Cerebellar nuclear complex (tissue), 1 donor: Measurements from ENCODE around the gene WFDC5.
"Not testable (repeated sequence)": the region's sequence is repeated elsewhere in the genome, so short reads cannot be mapped to it uniquely, and the experiment has no call there.

Source experiments
- DNase-seq, 2 experiments: peaks; one replicate each; lab custom pipeline; 2025; lab: John Stamatoyannopoulos, UW

WFDC5 gene

GRCh38 chr20:45114465-45115385 lies at the start of gene WFDC5:
WFDC5 (minus strand) TSS chr20:45115174; CDS start chr20:45115083, 91 bp downstream.
- DNase-seq = no peak

- no peak for DNase-seq
Measured at GRCh38 chr20:45163083-45163803, 48.3 kb upstream of the WFDC5 start.

DNA sequence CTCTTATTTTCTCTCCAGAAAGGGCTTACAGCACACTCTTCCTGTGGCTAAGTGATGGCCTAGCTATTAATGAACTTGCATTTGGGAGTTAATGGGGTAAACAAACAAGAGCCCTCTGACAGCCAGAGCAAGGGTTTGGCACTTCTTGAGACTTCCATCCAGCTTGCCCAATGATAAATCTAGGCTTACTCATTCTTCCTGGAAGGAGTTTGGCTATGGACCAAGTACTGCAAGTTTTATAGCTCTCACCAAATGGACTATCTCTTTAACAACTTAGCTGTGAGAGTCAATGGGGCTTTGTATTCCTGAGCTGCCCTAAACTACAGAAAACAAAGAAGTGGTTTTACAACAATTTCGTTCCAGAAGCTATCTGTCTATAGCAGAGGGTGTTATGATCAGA lies 43.0 kb upstream of the WFDC5 start:
- DNase-seq = no peak

- DNase-seq = no peak
Measured at GRCh38 chr20:45156713-45157112, 41.7 kb upstream of the WFDC5 start.

DNA sequence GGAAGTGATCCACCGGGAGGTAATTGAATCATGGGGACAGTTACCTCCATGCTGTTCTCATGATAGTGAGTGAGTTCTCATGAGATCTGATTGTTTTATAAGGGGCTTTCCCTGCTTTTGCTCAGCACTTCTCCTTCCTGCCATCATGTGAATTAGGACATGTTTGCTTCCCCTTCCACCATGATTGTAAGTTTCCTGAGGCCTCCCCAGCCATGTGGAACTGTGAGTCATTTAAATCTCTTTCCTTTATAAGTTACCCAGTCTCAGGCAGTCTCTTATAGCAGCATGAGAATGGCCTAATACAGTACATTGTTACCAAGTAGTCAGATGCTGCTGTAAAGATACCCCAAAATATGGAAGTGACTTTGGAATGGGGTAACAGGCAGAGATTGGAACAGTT lies 39.8 kb upstream of the WFDC5 start:
- DNase-seq = not testable (repeated sequence)

GRCh38 chr20:45154183-45154582 lies 39.2 kb upstream of the WFDC5 start:
- DNase-seq = no peak

DNA sequence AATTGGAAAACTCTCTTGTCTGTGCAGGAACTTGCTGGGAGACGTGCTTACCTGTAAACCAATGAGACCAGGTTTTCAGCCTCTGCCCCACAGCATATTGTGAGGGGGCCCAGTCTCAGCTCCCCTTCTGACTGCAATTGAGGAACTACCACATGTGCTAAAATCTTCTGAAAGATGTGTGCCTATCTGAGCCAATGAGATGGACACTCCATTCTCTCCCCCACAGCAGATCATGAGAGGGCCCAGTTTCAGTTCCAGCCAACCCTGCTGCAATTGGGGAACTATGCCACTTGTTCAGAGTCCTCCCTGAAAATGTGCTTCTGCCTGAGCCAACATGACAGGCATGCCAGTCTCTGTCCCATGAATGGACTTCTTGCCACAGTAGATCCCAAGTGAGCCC lies 38.8 kb upstream of the WFDC5 start:
- no peak for DNase-seq

- DNase-seq = no peak
Measured at GRCh38 chr20:45153147-45153546, 38.2 kb upstream of the WFDC5 start.

DNA sequence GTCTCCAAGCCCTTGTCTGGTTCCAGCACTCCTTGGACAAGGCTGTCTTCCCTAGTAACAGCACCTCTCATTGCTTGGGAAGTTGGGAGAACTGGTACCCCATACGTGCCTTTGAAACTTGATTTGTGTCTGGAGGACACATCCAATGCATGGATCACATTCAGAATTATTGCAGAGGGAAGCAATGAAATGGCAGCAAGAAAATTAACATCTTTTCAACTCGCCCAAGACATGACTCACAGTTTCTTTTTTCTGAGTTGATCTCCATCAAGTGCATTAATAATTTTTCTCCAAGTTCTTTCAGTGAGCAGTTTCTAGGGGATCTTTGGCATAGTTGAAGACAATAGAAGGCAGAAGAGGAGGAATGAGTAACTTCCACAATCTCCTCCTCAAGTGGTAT lies 37.4 kb upstream of the WFDC5 start:
- DNase-seq = no peak

DNA sequence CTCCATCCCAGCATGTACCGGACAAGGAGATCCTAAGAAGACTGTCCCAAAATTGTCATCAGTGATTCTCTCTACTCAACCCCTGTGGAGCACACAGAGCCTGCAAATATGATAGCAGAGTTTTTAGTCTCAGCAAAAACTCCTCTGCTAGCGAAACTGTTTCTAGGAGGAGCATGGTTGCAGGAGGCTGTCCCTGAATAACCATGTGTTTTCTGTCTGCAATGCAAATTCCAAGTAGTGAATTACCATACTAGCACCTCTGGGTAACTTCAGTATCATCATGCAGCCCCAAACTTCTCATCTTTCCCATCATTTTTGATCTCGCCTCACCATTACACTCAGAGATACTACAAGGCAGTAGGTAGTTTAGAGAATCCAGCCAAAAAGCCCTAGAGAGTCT lies 34.1 kb upstream of the WFDC5 start:
- no peak for DNase-seq

DNA sequence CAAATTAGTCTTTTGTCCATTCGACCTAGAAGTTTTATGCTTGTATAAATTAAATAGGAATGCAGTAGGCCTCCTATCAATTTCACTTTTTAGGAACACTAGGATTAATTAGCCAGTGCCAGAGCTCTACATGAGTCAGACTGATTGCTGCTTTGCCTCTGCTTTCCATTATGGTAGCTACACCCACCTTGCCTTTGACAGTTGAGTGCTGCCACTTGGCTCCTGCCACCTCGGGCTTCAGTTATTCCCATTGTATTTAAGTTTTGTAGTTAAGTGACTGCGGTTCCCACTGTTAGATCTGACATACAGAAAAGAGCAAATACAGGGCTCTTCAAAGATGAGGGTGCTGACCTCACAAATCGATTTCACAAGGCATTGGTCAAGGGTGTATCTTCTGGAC lies 25.9 kb upstream of the WFDC5 start:
- no peak for DNase-seq

DNA sequence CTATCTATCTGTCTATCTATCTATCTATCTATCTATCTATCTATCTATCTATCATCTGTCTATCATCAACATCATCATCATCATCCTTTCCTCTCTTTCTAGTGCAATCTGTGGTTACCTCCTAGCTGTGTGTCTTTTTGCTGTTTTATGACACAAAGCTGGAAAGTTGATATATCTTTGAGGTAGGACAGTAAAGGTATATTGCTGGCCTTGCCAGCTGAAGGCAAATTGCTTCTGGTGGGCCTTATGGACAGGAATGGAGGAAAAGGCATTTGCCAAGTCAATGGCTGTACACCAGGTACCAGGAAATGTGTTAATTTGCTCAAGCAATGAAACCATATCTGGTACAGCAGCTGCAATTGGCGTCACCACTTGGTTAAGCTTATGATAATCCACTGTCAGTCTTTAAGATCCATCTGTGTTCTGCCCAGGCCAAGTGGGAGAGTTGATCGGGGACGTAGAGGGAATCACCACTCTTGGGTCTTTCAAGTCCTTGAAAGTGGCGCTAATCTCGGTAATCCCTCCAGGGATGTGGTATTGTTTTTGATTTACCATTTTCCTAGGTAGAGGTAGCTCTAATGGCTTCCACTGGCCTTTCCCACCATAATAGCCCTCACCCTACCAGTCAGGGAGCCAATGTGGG lies 24.9 kb upstream of the WFDC5 start:
- not testable (repeated sequence) for DNase-seq

- DNase-seq = no peak
Measured at GRCh38 chr20:45138561-45139300, 23.8 kb upstream of the WFDC5 start.

DNA sequence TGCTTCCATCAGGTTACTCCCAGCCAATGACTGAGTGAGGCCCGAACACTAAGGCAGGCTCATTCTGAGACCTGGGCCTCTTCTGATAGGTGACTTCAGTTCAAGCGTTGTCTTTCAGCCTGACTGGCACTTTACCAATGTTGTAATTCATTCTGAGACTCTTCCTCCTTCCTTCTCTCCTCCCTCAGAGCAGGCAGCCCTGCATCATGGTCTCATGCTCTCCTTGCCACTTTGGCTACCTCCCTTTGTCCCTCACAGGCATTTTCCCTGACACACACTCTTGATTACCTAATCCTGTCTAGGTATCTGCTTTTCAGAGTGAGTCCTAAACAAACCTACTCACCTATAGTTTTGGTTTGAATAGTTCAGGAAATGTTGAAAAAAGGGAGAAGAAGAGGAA lies 21.9 kb upstream of the WFDC5 start:
- DNase-seq = no peak

- no peak for DNase-seq
Measured at GRCh38 chr20:45128099-45128498, 13.1 kb upstream of the WFDC5 start.

GRCh38 chr20:45124365-45124764 lies 9.4 kb upstream of the WFDC5 start, which contains the start of gene WFDC12:
WFDC12 (minus strand) TSS chr20:45124465; CDS start chr20:45124447, 18 bp downstream.
- no peak for DNase-seq

DNA sequence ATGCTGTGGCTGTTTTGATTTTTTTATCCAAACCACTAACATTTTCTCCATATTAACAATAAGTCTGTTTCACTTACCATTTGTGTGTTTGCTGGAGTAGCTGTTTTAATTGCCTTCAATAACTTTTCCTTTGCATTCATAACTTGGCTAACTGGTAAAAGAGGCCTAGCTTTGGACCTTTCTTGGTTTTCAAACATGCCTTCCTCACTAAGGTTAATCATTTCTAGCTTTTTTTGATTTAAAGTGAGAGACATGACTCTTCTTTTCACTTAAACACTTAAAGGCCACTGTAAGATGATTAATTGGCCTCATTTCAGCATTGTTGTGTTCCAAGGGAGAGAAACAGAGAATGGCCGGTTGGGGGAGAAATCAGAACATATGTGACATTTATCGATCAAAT lies 6.4 kb upstream of the WFDC5 start:
- no peak for DNase-seq

- no peak for DNase-seq
Measured at GRCh38 chr20:45119556-45120266, 4.7 kb upstream of the WFDC5 start.

DNA sequence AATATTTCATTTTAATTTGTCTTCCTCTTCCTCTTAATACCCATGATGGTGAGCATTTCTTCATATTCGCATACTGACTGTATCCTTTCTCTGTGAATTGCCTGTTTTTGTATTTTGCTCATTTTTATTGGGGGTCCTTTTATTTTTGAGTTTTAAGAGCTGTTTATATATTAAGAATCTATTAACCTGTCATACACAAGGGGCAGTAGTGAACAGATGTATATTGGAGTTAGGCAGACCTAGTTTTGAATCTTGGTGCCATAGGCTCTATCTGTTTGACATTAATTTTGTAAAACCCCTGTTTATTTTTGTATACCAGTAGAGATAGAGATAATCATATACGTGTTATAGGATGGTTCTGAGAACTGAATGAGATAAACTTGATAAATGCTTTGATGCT lies 3.1 kb upstream of the WFDC5 start:
- DNase-seq = no peak

- no peak for DNase-seq
Measured at GRCh38 chr20:45117581-45117980, 2.6 kb upstream of the WFDC5 start.

DNA sequence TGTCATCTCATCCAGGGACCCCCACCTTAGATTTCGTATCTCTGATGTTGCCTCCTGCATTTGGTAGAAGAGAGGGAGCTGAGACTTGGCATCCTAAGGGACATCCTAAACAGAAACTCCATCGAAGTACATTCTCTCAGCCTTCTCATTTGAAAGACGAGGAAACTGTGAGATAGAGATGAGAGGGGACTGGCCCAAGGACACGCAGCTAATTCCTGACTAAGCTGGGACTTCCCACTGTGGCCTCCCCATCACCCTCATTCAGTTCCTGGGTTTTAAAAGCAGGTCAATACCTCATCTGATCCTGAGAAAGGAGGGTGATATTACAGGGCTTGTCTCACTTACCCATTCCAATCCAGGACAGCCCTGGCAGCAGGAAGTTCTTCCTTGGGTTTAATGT lies 855 bp upstream of the WFDC5 start:
- no peak for DNase-seq
